D721Med (cell line): Measurements from ENCODE around the gene KCNJ5.

Experiments used
- DNase-seq: peaks from one replicate; pipeline ENCODE4 v3.0.0; 2011; ENCODE audit warnings: low spot score; ENCODE audit not compliant: insufficient read length
- FAIRE-seq: peaks from 2 replicates; lab custom pipeline; 2011; peaks lifted over from hg19 to GRCh38; lab: Jason Lieb, UNC
- TF ChIP-seq, protein P1 (sequence below): IDR thresholded peaks from 2 replicates; pipeline ENCODE4 v1.5.1; 2012; ENCODE audit warnings: mild to moderate bottlenecking, control low read depth; ENCODE audit not compliant: insufficient read depth; ENCODE audit errors: missing control alignments

The KCNJ5 gene

DNA sequence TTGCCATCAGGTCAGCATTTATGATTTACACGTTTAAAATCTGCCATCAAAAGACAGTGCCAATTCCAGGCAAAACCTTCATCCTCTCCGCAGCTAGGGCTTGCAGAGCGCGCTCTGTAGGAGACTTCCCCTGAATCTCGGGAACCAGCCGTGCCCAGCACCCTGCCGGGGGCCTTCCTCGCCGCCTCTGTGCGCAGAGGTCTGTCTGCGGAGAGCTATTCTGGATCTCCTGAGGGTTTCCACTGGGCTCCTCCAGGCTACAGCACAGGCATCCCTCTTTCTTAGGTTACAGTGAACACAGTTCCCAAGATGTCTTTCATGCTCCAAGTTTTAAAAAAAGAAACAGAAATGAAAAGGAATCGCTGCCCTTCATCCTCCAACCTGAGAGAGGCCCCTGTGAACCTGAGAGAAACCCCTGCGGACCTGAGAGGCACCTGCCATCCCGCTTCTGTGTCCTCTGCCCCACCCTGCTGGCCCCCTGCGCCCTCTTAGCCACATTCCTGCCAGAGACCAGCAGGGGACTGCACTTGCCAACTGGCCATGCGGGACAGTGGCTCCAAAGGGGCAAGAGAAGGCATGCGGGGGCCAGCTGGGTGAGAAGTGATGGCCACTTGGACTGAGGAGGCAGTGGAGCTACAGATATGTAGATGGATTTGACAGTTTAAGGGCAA, 35.4 kb downstream of the KCNJ5 start:
- FAIRE-seq = no peak
- TF ChIP-seq, protein P1, sequence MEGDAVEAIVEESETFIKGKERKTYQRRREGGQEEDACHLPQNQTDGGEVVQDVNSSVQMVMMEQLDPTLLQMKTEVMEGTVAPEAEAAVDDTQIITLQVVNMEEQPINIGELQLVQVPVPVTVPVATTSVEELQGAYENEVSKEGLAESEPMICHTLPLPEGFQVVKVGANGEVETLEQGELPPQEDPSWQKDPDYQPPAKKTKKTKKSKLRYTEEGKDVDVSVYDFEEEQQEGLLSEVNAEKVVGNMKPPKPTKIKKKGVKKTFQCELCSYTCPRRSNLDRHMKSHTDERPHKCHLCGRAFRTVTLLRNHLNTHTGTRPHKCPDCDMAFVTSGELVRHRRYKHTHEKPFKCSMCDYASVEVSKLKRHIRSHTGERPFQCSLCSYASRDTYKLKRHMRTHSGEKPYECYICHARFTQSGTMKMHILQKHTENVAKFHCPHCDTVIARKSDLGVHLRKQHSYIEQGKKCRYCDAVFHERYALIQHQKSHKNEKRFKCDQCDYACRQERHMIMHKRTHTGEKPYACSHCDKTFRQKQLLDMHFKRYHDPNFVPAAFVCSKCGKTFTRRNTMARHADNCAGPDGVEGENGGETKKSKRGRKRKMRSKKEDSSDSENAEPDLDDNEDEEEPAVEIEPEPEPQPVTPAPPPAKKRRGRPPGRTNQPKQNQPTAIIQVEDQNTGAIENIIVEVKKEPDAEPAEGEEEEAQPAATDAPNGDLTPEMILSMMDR = no peak
- no peak for DNase-seq

DNA sequence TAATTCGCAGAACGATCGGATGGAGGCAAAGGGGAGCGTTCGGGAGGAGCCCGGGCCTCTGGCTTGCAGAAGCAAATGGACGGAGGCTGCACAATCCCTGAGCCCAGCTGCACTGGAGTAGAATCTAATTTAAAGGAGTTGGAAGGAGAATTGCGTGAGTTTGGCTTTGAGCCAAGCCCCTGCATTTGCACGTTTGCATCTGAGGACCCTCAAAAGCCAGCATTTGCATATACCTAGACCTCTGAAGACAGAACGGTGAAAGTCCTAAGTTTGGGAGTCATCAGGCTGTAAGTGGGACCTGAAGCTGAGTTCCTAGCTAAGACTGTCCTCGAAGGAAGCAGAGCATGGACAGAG, 35.9 kb downstream of the KCNJ5 start:
- TF ChIP-seq, protein P1 = no peak
- no peak for FAIRE-seq
- no peak for DNase-seq

DNA sequence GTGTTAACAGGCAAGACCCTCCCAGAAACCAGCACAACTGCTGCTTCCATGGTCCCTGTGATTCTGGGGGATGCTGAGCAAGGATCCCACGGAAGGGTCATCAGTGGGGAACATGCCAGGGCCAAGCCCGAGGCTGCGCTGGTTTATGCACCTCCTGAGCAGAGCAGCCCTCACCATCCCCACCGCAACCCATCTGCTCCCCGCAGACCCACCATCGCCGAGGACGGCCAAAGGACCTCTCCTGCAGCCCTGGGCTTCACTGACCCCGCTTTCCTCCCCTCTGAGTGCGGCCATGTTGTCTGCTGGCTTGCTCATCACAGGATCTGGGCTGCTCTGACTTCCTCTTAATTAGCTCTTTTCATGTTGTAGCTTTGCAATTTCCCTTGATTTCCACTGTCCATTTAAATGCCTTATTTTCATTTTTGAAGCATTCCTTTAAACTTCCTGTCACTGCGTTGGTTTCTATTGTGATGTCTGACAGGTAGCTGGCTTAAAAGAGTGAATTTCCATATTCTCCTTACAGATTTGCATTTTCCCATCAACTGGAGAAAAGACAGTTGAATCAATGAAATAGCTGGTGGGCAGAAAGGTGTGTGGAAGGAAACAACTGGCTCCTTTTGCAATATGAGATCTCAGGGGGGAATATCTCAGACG, 36.7 kb downstream of the KCNJ5 start:
- TF ChIP-seq, protein P1 = no peak
- DNase-seq = no peak
- no peak for FAIRE-seq

DNA sequence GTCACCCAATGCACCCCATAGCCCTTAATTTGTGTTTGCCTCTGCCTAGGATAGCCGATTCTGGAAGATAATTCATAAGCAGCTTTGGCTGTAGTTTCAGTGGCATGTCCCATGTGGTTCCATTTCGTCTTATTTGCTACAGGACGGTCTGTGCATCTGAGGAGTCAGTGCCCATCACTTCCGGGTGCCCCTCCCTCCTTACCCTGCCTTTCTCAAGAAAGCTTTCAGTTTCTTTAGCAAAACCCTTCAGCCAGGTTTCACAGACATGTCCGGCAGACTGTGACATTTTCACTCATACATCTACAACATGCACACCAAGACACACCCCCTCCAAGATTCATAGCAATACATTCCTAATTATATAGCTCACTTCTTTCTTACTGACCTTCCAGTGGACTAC, 37.2 kb downstream of the KCNJ5 start:
- FAIRE-seq = no peak
- DNase-seq = no peak

DNA sequence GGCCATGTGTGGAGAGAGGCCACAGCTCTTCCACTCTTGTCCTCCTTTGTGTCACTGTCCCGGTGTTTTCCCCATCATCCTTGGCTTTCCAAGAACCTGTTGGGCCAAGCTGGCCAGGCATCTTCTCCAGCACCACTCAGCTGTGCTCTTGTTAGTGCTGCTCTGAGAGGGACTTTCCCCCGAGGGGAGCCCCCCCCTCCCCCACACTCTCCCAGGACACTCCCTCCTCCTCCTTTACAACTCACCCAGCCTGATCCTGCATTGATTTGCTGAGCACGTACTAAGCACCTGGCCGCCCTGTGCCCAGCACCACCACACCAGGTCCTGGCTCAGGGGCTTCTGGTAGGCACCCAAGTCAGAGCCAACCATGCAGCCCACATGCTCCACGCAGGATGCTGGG, 38.3 kb downstream of the KCNJ5 start:
- TF ChIP-seq, protein P1 = no peak
- FAIRE-seq = no peak

More for the DNA sequence above, 37.2 kb downstream of the KCNJ5 start:
- TF ChIP-seq, protein P1 = no peak

DNA sequence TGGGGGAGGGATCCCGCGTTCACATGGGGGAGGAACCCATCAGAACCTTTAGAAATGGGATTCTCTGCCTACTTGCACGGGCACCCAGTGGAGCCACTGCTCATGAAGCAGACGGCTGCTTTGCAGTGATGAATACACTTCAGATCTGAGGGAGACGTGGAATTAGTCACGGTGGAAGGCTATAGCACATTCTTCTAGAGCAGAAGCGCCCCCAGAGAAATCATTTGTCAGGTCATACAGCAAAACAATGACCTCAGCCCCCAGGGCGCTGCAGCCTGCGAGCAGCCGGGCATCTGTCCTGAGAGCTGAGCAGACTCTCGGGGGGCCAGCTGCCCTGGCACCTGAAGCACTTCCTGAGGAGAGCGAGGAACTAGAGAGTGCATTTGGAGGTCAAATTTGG, 38.8 kb downstream of the KCNJ5 start:
- TF ChIP-seq, protein P1 = no peak
- DNase-seq (no peak), FAIRE-seq (no peak)

More for the DNA sequence above, 38.3 kb downstream of the KCNJ5 start:
- DNase-seq = no peak

DNA sequence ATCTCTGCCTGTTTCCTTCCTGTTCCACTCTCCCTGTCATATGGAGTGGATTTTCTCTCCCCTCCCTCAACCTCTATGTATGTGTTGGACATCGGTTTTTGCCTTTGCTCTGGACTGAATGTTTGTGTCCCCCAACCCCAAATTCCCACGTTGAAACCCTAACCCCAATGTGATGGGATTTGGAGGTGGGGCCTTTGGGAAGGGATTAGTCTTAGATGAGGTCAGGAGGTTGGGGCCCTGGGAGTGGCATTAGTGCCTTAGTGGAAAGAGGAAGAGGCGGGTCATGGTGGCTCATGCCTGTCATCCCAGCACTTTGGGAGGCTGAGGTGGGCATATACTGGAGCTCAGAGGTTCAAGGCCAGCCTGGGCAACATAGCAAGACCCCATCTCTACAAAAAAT, 39.9 kb downstream of the KCNJ5 start:
- FAIRE-seq (no peak), DNase-seq (no peak)
- TF ChIP-seq, protein P1 = no peak
